WERI-Rb-1 (cell line): ENCODE results near the gene TMEM61.

Experiments used
- DNase-seq: peaks from one replicate; pipeline ENCODE4 v3.0.0-alpha.2; 2020
- H3K27ac ChIP-seq: fragments of 250-450 bp; sonication (Bioruptor Pico); 2 replicates; pipeline ENCODE4 v1.5.1; 2020; ENCODE audit warnings: mild to moderate bottlenecking, moderate library complexity
- H3K27me3 ChIP-seq: fragments of 250-450 bp; sonication (Bioruptor Pico); 2 replicates; pipeline ENCODE4 v1.5.1; 2021; ENCODE audit warnings: mild to moderate bottlenecking, low read depth, moderate library complexity; ENCODE audit not compliant: insufficient read depth, severe bottlenecking
- H3K36me3 ChIP-seq: fragments of 250-450 bp; sonication (Bioruptor Pico); 2 replicates; pipeline ENCODE4 v1.5.1; 2020; ENCODE audit warnings: mild to moderate bottlenecking, moderate library complexity
- H3K4me3 ChIP-seq: 2 replicates; pipeline ENCODE4 v1.5.1; 2011; ENCODE audit warnings: low read depth, mild to moderate bottlenecking, control low read depth, low read length
- H3K9me3 ChIP-seq: fragments of 250-450 bp; sonication (Bioruptor Pico); 2 replicates; pipeline ENCODE4 v1.5.1; 2021; ENCODE audit warnings: mild to moderate bottlenecking, moderate library complexity; ENCODE audit not compliant: severe bottlenecking
- TF ChIP-seq, protein P1 (sequence below): IDR thresholded peaks from 2 replicates; pipeline ENCODE4 v1.5.1; 2011; ENCODE audit warnings: low read depth, mild to moderate bottlenecking, control low read depth, inconsistent platforms, low read length

The TMEM61 gene

GRCh38 chr1:54950006-54950368 is 30.4 kb upstream of the TMEM61 start:
- H3K4me3 ChIP-seq: peak overlapping the region; percentile 41; the same call in 1 of the 2 replicates
- H3K36me3 ChIP-seq: no peaks in the 10 kb centered on the region
- TF ChIP-seq, protein P1, sequence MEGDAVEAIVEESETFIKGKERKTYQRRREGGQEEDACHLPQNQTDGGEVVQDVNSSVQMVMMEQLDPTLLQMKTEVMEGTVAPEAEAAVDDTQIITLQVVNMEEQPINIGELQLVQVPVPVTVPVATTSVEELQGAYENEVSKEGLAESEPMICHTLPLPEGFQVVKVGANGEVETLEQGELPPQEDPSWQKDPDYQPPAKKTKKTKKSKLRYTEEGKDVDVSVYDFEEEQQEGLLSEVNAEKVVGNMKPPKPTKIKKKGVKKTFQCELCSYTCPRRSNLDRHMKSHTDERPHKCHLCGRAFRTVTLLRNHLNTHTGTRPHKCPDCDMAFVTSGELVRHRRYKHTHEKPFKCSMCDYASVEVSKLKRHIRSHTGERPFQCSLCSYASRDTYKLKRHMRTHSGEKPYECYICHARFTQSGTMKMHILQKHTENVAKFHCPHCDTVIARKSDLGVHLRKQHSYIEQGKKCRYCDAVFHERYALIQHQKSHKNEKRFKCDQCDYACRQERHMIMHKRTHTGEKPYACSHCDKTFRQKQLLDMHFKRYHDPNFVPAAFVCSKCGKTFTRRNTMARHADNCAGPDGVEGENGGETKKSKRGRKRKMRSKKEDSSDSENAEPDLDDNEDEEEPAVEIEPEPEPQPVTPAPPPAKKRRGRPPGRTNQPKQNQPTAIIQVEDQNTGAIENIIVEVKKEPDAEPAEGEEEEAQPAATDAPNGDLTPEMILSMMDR: no peak
- DNase-seq: no peak
- H3K27me3 ChIP-seq: no peaks in the 10 kb centered on the region
- no peak overlapping the region; the same call in 1 of the 2 replicates for H3K27ac ChIP-seq
- peaks cover 4% of the 10 kb centered on the region for H3K9me3 ChIP-seq

DNA sequence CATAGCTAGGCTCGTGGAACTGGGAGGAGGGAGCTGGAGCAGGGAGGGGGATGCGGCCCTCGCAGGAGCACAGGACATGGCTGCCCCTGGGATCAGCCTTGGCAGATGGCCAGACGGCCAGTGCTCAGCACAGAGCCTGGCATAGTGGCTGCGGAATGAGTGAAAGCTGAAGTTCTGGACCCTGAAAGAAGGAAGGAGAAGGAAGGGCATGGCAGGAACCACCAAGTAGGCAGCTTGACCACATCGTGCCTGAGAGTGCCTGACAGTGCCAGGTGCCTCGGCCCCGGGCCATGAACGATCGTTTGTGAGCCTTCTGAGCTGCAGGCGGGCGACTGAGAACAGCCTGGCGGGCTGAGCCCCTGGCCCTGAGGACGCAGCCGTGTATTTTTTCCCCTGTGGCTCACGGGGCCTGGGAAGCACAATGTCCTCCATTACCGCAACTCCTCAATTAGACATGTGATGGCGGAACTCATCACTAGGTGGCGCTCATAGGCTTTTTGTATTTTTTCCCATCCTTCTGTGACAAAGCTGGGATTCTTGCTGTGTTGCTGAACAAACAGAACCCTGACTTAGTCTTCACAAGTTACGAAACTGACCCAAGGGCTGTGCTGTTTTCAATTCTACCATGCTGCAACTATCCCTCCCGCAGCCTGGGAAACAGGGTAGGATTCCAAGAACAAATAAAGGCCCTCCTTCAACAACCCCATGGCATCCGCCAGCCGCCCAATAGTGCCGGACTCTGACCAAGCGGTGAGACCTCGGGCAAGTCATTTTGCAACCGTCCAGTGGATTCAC is 29.9 kb upstream of the TMEM61 start:
- Histone ChIP-seq H3K27me3 (no peaks in the 10 kb centered on the region), H3K4me3 (peak overlapping the region; percentile 41), H3K9me3 (peaks cover 4% of the 10 kb centered on the region), H3K36me3 (no peaks in the 10 kb centered on the region), H3K27ac (peak overlapping the region; percentile 54)
- DNase-seq: peak; percentile 63
- TF ChIP-seq, protein P1: peak; percentile 71

- no peak for DNase-seq
- TF ChIP-seq, protein P1: no peak
- peaks cover 4% of the 10 kb centered on the region for H3K9me3 ChIP-seq
- no peaks in the 10 kb centered on the region for H3K36me3 ChIP-seq
- no peak overlapping the region for H3K27ac ChIP-seq
- H3K27me3 ChIP-seq: no peaks in the 10 kb centered on the region
- H3K4me3 ChIP-seq: no peak overlapping the region
Observed at GRCh38 chr1:54951810-54952226, 28.6 kb upstream of the TMEM61 start.

- Histone ChIP-seq H3K27me3 (no peaks in the 10 kb centered on the region), H3K9me3 (peaks cover 4% of the 10 kb centered on the region), H3K36me3 (no peaks in the 10 kb centered on the region), H3K27ac (no peak overlapping the region), H3K4me3 (no peak overlapping the region)
- DNase-seq: no peak
- TF ChIP-seq, protein P1: no peak
Observed at GRCh38 chr1:54952950-54953718, 27.3 kb upstream of the TMEM61 start.

GRCh38 chr1:54953846-54954245 is 26.6 kb upstream of the TMEM61 start:
- TF ChIP-seq, protein P1: no peak
- Histone ChIP-seq H3K27ac (no peak overlapping the region), H3K36me3 (no peaks in the 10 kb centered on the region), H3K9me3 (peaks cover 4% of the 10 kb centered on the region), H3K27me3 (no peaks in the 10 kb centered on the region), H3K4me3 (no peak overlapping the region)
- DNase-seq: no peak
